ENCODE results near the gene FIZ1. TPM values are rescaled to one million over a fixed set of nuclear protein-coding genes. Genes with fewer than 3 reads are reported as not detected.

Gene FIZ1
- total and polyA plus RNA-seq, 2 of the 4 experiments (the other 2 are of a cell fraction) = 1.3 to 5.9 TPM

DNA sequence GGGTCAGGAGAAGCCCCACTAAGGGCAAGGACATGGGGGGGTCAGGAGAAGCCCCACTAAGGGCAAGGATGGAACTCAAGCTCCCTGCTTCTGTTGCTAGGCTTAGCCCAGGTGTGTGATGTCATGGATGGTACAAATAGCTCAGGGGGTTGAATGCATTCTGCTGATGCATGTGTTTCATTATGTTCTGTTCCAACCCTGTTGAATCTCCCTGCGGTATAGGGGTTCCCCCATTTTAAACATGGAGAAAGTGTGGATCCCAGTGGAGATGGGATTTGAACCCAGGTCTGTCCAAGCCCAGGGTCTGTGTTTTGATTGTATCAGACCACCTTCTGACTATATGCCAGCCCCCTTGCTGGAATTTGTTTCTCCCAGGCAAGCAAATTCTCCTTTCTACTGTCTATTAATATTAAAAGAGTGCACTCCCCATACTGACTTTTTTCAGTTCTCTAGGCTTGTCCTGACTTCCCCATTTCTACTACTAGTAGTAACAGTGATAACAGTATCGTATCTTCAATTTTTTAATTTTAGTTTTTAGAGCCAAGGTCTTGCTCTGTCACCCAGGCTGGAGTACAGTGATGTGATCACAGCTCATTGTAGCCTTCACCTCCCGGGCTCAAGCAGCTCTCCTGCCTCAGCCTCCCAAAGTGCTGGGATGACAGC lies 12.8 kb upstream of the FIZ1 start:
- no peak overlapping the region for H3K56ac ChIP-seq (ENCODE audit: extremely low read depth, insufficient read depth, low read length)
- peaks cover 9% of the 10 kb centered on the region; the same call in 1 of the 2 replicates for H3K9me1 ChIP-seq (ENCODE audit: insufficient read depth, low read length)
- TF ChIP-seq CEBPB (IDR thresholded peaks at IDR 0.05; ENCODE audit: low read depth, low read length) = no peak
- TF ChIP-seq CTCF (conservative IDR thresholded peaks at IDR 0.05; ENCODE audit: low read depth, low read length) = no peak
- no peak for TF ChIP-seq BHLHE40 (IDR thresholded peaks at IDR 0.05; ENCODE audit: low read depth, low read length)
- no peak for TF ChIP-seq MAFK (IDR thresholded peaks at IDR 0.05; ENCODE audit: low read depth, low read length)
- TF ChIP-seq MXI1 (IDR thresholded peaks at IDR 0.05; ENCODE audit: borderline replicate concordance, low read depth, low read length) = no peak
- no peak for TF ChIP-seq CHD1 (IDR thresholded peaks at IDR 0.05; ENCODE audit: low read depth, low read length)
- TF ChIP-seq RFX5 (IDR thresholded peaks at IDR 0.05; ENCODE audit: low read depth, low read length) = no peak
- TF ChIP-seq RCOR1 (IDR thresholded peaks at IDR 0.05; ENCODE audit: insufficient replicate concordance, low read length) = no peak
- H3K36me3 ChIP-seq (ENCODE audit: control insufficient read depth, insufficient read depth, low read length) = peaks cover 44% of the 10 kb centered on the region
- H4K8ac ChIP-seq (ENCODE audit: low read depth in 2 of 2, low read length in 2 of 2) = no peak overlapping the region
- H3K14ac ChIP-seq (replicated peaks; ENCODE audit: low read depth, low read length) = no peak overlapping the region
- H2AFZ ChIP-seq (replicated peaks; ENCODE audit: low read length, poor library complexity) = no peak overlapping the region
- no peak overlapping the region for H3K27ac ChIP-seq (ENCODE audit: insufficient read depth, low read length)
- ChIA-PET CTCF (interaction anchor here (0.6 kb wide), 1 partner anchor 121 kb away, joined by 3 read pairs; no protein-coding TSS in a partner anchor), POLR2A (ENCODE audit: unreplicated experiment) (no interaction called here)
- H2AK9ac ChIP-seq (replicated peaks; ENCODE audit: low read depth, low read length, poor library complexity) = peak overlapping the region; percentile 55
- peaks cover 30% of the 10 kb centered on the region for H4K20me1 ChIP-seq (ENCODE audit: insufficient read depth, low read length)
- no peaks in the 10 kb centered on the region for H3K27me3 ChIP-seq (ENCODE audit: control insufficient read depth, insufficient read depth, low read length)
- WGBS, 2 experiments (ENCODE audit: extremely low coverage in 2 of 2, insufficient read length in 1 of 2) = 100% methylated on average over 1 of the region's 3 CpGs; no CpG with 5 or more reads in 1 of the 2 experiments
- H3K79me1 ChIP-seq (ENCODE audit: low read depth in 1 of 2, low read length in 2 of 2) = peaks cover 38 to 61% of the 10 kb centered on the region in 2 experiments
- H3K9ac ChIP-seq (ENCODE audit: low read depth, low read length) = no peak overlapping the region
- intact Hi-C loops (cut with micrococcal nuclease) = no loop called here
- no peak overlapping the region for H3K4me2 ChIP-seq (ENCODE audit: low read depth, low read length)
- no peak overlapping the region for H2BK5ac ChIP-seq (ENCODE audit: low read depth, low read length, poor library complexity, severe bottlenecking)
- no peak overlapping the region for H3K18ac ChIP-seq (ENCODE audit: low read depth, low read length)
- H3K4me3 ChIP-seq (ENCODE audit: insufficient read depth, low read depth, low read length) = no peak overlapping the region
- H2AK5ac ChIP-seq (ENCODE audit: low read depth, low read length) = no peak overlapping the region
- H3K4ac ChIP-seq (ENCODE audit: low read depth, low read length) = no peak overlapping the region
- H3K4me1 ChIP-seq (ENCODE audit: control insufficient read depth, insufficient read depth, low read length) = no peaks in the 10 kb centered on the region
- no peak overlapping the region for H2BK120ac ChIP-seq (ENCODE audit: low read depth, low read length)
- H3K9me3 ChIP-seq (ENCODE audit: control insufficient read depth, insufficient read depth, low read length) = peaks cover 5% of the 10 kb centered on the region; the same call in 1 of the 2 replicates
- H4K91ac ChIP-seq (ENCODE audit: insufficient read depth, low read depth, low read length) = no peak overlapping the region
- DNase-seq = no peak
- no TSS peak for BruUV-seq (replicated peaks)
- H2BK20ac ChIP-seq (ENCODE audit: low read depth, low read length) = no peak overlapping the region
- dilution Hi-C loops (cut with HindIII; ENCODE audit: low sequenced_read_pairs, unreplicated experiment) = no loop called here
- in situ Hi-C loops (cut with MboI; ENCODE audit: low sequenced_read_pairs) = no loop called here
- no peak overlapping the region for H2BK15ac ChIP-seq (ENCODE audit: low read depth, low read length)
- no peak overlapping the region for H4K5ac ChIP-seq (ENCODE audit: low read depth, low read length)
- ATAC-seq (ENCODE audit: low read depth) = no peak
- H3K23ac ChIP-seq (ENCODE audit: low read depth, low read length) = no peak overlapping the region
